ENCODE measurements around the gene VAV1.

DNA sequence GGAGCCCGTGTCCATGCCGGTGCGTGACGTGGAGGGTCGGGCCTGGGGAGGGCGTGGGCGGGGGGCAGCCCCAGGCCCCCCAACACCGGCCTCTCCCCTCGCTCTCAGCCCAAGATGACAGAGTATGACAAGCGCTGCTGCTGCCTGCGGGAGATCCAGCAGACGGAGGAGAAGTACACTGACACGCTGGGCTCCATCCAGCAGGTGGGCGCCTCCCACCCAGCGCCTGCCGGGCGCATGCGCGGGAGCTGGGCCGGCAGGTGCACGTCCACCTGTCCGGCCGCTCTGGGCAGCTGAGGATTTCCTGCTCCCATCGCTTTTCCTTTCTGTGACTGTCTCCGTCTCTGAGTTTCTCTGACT, 49.8 kb downstream of the VAV1 start:
- TF ChIP-seq POLR2A (IDR thresholded peaks at IDR 0.05) (no peak), CTCF (IDR thresholded peaks at IDR 0.05) (no peak)
